EL (cell line): ENCODE measurements around the gene TMEM218.

ENCODE experiments used
- DNase-seq: peaks from one replicate; pipeline ENCODE4 v3.0.0-alpha.2; 2016

TMEM218 gene

GRCh38 chr11:125049164-125049792 lies 62.1 kb downstream of the TMEM218 start:
- no peak for DNase-seq
